Aorta (tissue), 5 donors: ENCODE measurements around the gene GARNL3. TPM values are rescaled to one million over a fixed set of nuclear protein-coding genes. Genes with fewer than 3 reads are reported as not detected.
A peak's percentile ranks its signal among the peaks of the same experiment; 100 is the strongest.

Experiments
- ATAC-seq: fragments of 200-7000 bp; cut with Tn5 transposase; one replicate; pipeline ENCODE4 v1.9.1; 2022; ENCODE audit warnings: moderate library complexity; ENCODE audit not compliant: low FRiP score
- DNase-seq, 2 donors: peaks; one replicate each; pipeline ENCODE4 v3.0.0-alpha.2; 2020
- H3K27ac ChIP-seq, 2 donors: one replicate each; pipeline ENCODE4 v1.5.1; 2013; ENCODE audit warnings: low read length in 2 of 2, mild to moderate bottlenecking in 2 of 2, moderate library complexity in 2 of 2, control low read depth in 1 of 2, inconsistent platforms in 1 of 2, low read depth in 1 of 2
- H3K27me3 ChIP-seq, 2 donors: one replicate each; pipeline ENCODE4 v1.6.1; 2013; ENCODE audit warnings: control low read depth in 1 of 2, low read length in 1 of 2, mild to moderate bottlenecking in 1 of 2, moderate library complexity in 1 of 2; ENCODE audit not compliant: insufficient read depth in 2 of 2, control insufficient read depth in 1 of 2
- H3K36me3 ChIP-seq, 2 donors: one replicate each; pipeline ENCODE4 v1.6.1; 2013; ENCODE audit warnings: control low read depth in 1 of 2, low read length in 1 of 2, mild to moderate bottlenecking in 1 of 2; ENCODE audit not compliant: insufficient read depth in 2 of 2, control insufficient read depth in 1 of 2
- H3K4me1 ChIP-seq, 2 donors: one replicate each; pipeline ENCODE4 v1.6.1; 2013; ENCODE audit warnings: low read length in 2 of 2, control low read depth in 1 of 2, mild to moderate bottlenecking in 1 of 2, moderate library complexity in 1 of 2; ENCODE audit not compliant: insufficient read depth in 2 of 2, control insufficient read depth in 1 of 2
- H3K4me3 ChIP-seq, 2 donors: one replicate each; pipeline ENCODE4 v1.5.1; 2013; ENCODE audit warnings: low read length in 2 of 2, control low read depth in 1 of 2, mild to moderate bottlenecking in 1 of 2
- H3K9me3 ChIP-seq: one replicate; pipeline ENCODE4 v1.6.1; 2013; ENCODE audit warnings: mild to moderate bottlenecking, low read length; ENCODE audit not compliant: control insufficient read depth
- WGBS, 2 donors: extraction: QIAGEN DNeasy Blood & Tissue Kit; methylation state at CpG; one replicate each; pipeline ENCODE4 v1.1.7; 2013; 5-methylcytosine and 5-hydroxymethylcytosine counted together
- intact Hi-C, 2 donors: fragments of 100-400 bp; cut with DNase I; formaldehyde crosslinking; loops; one replicate each; pipeline versions ENCODE4 v1.14.2 to v1.15.0; 2022
- polyA plus RNA-seq, 2 donors: library from polyadenylated mRNA; stranded (reverse); fragments of 200-250 nt; gene quantifications; one replicate each; pipeline ENCODE4 v1.2.3, GENCODE V29; 2013
- total RNA-seq, 2 donors: library from RNA; stranded (reverse); fragmentation: NEBNext Ultra II Directional; extraction: Animal tissue kit (Norgen Biotek cat#: 25700); gene quantifications; one replicate each; pipeline ENCODE4 v1.2.1, GENCODE V29; 2021
- donor health status: healthy with polysubstance abuse.
- donor health status: Bipolar disorder and iron deficiency.
- donor health status: DM: no; HTN: no; CAD: no.
- donor health status: DM: no; HTN: no; CAD: no.
- donor health status: DM: yes; HTN: yes; CAD: no.

GARNL3 gene
- total and polyA plus RNA-seq, 4 donors, result 6.3 to 70.9 (median 42.8) TPM

GRCh38 chr9:127231666-127232065 lies 32.9 kb upstream of the GARNL3 start:
- no peaks in the 10 kb centered on the region for H3K36me3 ChIP-seq
- no peaks in the 10 kb centered on the region for H3K27me3 ChIP-seq
- 84% methylated on average over 3 of the region's 3 CpGs for WGBS, 2 donors
- intact Hi-C loops, result no loop called here
- ATAC-seq (no peak), DNase-seq (no peak)
- no peaks in the 10 kb centered on the region for H3K9me3 ChIP-seq
- no peak overlapping the region for H3K27ac ChIP-seq
- no peak overlapping the region for H3K4me3 ChIP-seq
- peaks cover 5 to 6% of the 10 kb centered on the region in 2 donors for H3K4me1 ChIP-seq

GRCh38 chr9:127232833-127233549 lies 31.6 kb upstream of the GARNL3 start:
- Histone ChIP-seq H3K4me1 (peaks cover 5 to 6% of the 10 kb centered on the region in 2 donors), H3K4me3 (no peak overlapping the region), H3K27ac (peak overlapping the region; percentile 37 to 78), H3K9me3 (no peaks in the 10 kb centered on the region), H3K27me3 (no peaks in the 10 kb centered on the region), H3K36me3 (peaks cover 0 to 2% of the 10 kb centered on the region in 2 donors)
- peak; percentile 5 for ATAC-seq
- no peak for DNase-seq
- 31 to 32% methylated on average over 4 of the region's 4 CpGs for WGBS, 2 donors
- intact Hi-C loops, result no loop called here

- DNase-seq (no peak), ATAC-seq (peak; percentile 59)
- 5 to 6% methylated on average over 4 of the region's 4 CpGs for WGBS, 2 donors
- H3K9me3 ChIP-seq, result no peaks in the 10 kb centered on the region
- peak overlapping the region; percentile 37 to 51 for H3K27ac ChIP-seq
- H3K36me3 ChIP-seq, result peaks cover 0 to 2% of the 10 kb centered on the region in 2 donors
- H3K4me3 ChIP-seq, result no peak overlapping the region
- intact Hi-C loops, result no loop called here
- peaks cover 5 to 6% of the 10 kb centered on the region in 2 donors for H3K4me1 ChIP-seq
- no peaks in the 10 kb centered on the region for H3K27me3 ChIP-seq
These were observed 31.0 kb upstream of the GARNL3 start for GRCh38 chr9:127233550-127233949.

- H3K27ac ChIP-seq, result peak overlapping the region; percentile 90
These were observed 30.6 kb upstream of the GARNL3 start for GRCh38 chr9:127233989-127234388.

GRCh38 chr9:127237801-127238200 lies 26.8 kb upstream of the GARNL3 start:
- intact Hi-C loops, result no loop called here
- H3K4me1 ChIP-seq, result peaks cover 5 to 6% of the 10 kb centered on the region in 2 donors
- WGBS, 2 donors, result 79 to 80% methylated on average over 4 of the region's 4 CpGs

More at GRCh38 chr9:127233989-127234388, 30.6 kb upstream of the GARNL3 start:
- WGBS, 2 donors, result 3 to 4% methylated on average over 1 of the region's 1 CpG
- ATAC-seq (peak; percentile 76), DNase-seq (no peak)
- intact Hi-C loops, result no loop called here
- Histone ChIP-seq H3K4me3 (no peak overlapping the region), H3K4me1 (peaks cover 5 to 6% of the 10 kb centered on the region in 2 donors), H3K27me3 (no peaks in the 10 kb centered on the region), H3K9me3 (no peaks in the 10 kb centered on the region), H3K36me3 (peaks cover 0 to 2% of the 10 kb centered on the region in 2 donors)

GRCh38 chr9:127241354-127241753 lies 23.2 kb upstream of the GARNL3 start:
- intact Hi-C loops, result no loop called here
- H3K4me1 ChIP-seq, result peaks cover 0 to 2% of the 10 kb centered on the region in 2 donors
- no peak overlapping the region for H3K27ac ChIP-seq
- WGBS, 2 donors, result 95 to 100% methylated on average over 2 of the region's 2 CpGs
- H3K27me3 ChIP-seq, result no peaks in the 10 kb centered on the region
- H3K36me3 ChIP-seq, result peaks cover 0 to 4% of the 10 kb centered on the region in 2 donors
- H3K4me3 ChIP-seq, result no peak overlapping the region
- DNase-seq (no peak), ATAC-seq (no peak)
- H3K9me3 ChIP-seq, result no peaks in the 10 kb centered on the region

More at GRCh38 chr9:127237801-127238200, 26.8 kb upstream of the GARNL3 start:
- Histone ChIP-seq H3K27me3 (no peaks in the 10 kb centered on the region), H3K27ac (no peak overlapping the region), H3K9me3 (no peaks in the 10 kb centered on the region), H3K4me3 (no peak overlapping the region), H3K36me3 (peaks cover 0 to 3% of the 10 kb centered on the region in 2 donors)
- ATAC-seq (no peak), DNase-seq (no peak)

- 10 to 11% methylated on average over 53 of the region's 53 CpGs for WGBS, 2 donors
- intact Hi-C loops, result no loop called here
These were observed 19.7 kb upstream of the GARNL3 start for GRCh38 chr9:127244609-127245601.

GRCh38 chr9:127245637-127246164 lies 18.9 kb upstream of the GARNL3 start:
- WGBS, 2 donors, result 76 to 79% methylated on average over 8 of the region's 8 CpGs
- H3K27me3 ChIP-seq, result no peaks in the 10 kb centered on the region
- ATAC-seq, result no peak
- H3K36me3 ChIP-seq, result peaks cover 0 to 1% of the 10 kb centered on the region in 2 donors
- H3K4me3 ChIP-seq, result no peak overlapping the region
- no peaks in the 10 kb centered on the region for H3K9me3 ChIP-seq
- H3K4me1 ChIP-seq, result peaks cover 2 to 3% of the 10 kb centered on the region in 2 donors
- intact Hi-C loops, result no loop called here
- H3K27ac ChIP-seq, result no peak overlapping the region
- DNase-seq, result no peak

More at GRCh38 chr9:127244609-127245601, 19.7 kb upstream of the GARNL3 start:
- peaks cover 0 to 1% of the 10 kb centered on the region in 2 donors for H3K36me3 ChIP-seq
- no peaks in the 10 kb centered on the region for H3K9me3 ChIP-seq
- ATAC-seq (peak; percentile 99), DNase-seq (peak; percentile 99)
- H3K4me1 ChIP-seq, result peaks cover 0 to 2% of the 10 kb centered on the region in 2 donors
- peak overlapping the region in 1 of 2 donors; percentile 50 for H3K4me3 ChIP-seq
- no peaks in the 10 kb centered on the region for H3K27me3 ChIP-seq
- peak overlapping the region in 1 of 2 donors; percentile 22 for H3K27ac ChIP-seq
